IMR-90 (cell line): ENCODE measurements around the gene IFT25. TPM values are rescaled to one million over a fixed set of nuclear protein-coding genes. Genes with fewer than 3 reads are reported as not detected.

ENCODE experiments used
- ATAC-seq: fragments of 200-7000 bp; cut with Tn5 transposase; 2 replicates; pipeline ENCODE4 v1.9.1; 2020; ENCODE audit warnings: low read depth, mild to moderate bottlenecking, moderate library complexity
- BruUV-seq: library from RNA; stranded (reverse); fragments of 400-500 nt; replicated peaks from 2 replicates; lab custom pipeline; 2021; lab: Mats Ljungman, UMichigan
- CTCF ChIA-PET: fragments of 300-600 bp; formaldehyde crosslinking; extraction: SDS; loops from one replicate; lab custom pipeline; 2021; ENCODE audit warnings: antibody characterized with exemption; lab: Yijun Ruan, JAX
- POLR2A ChIA-PET: fragments of 300-600 bp; sonication (Branson Sonifier 250); formaldehyde crosslinking; loops from one replicate; lab custom pipeline; 2022; ENCODE audit warnings: antibody characterized with exemption; ENCODE audit not compliant: unreplicated experiment; lab: Charles Lee
- DNase-seq: peaks from one replicate; pipeline ENCODE4 v3.0.0; 2013
- H2AFZ ChIP-seq: replicated peaks from 2 replicates; pipeline ENCODE3; 2013; ENCODE audit warnings: low read length, mild to moderate bottlenecking; ENCODE audit not compliant: poor library complexity
- H2AK5ac ChIP-seq: 2 replicates; pipeline ENCODE4 v1.6.1; 2013; ENCODE audit warnings: low read depth, low read length, inconsistent platforms
- H2AK9ac ChIP-seq: replicated peaks from 2 replicates; pipeline ENCODE3; 2013; ENCODE audit warnings: mild to moderate bottlenecking, low read depth, low read length, moderate library complexity; ENCODE audit not compliant: poor library complexity
- H2BK120ac ChIP-seq: 2 replicates; pipeline ENCODE4 v1.6.1; 2013; ENCODE audit warnings: low read depth, low read length, inconsistent platforms
- H2BK15ac ChIP-seq: 3 replicates; pipeline ENCODE4 v1.6.1; 2013; ENCODE audit warnings: low read depth, low read length, inconsistent platforms
- H2BK20ac ChIP-seq: 2 replicates; pipeline ENCODE4 v1.6.1; 2013; ENCODE audit warnings: low read depth, mild to moderate bottlenecking, inconsistent platforms, low read length, moderate library complexity
- H2BK5ac ChIP-seq: 2 replicates; pipeline ENCODE4 v1.6.1; 2013; ENCODE audit warnings: mild to moderate bottlenecking, low read depth, low read length, inconsistent platforms; ENCODE audit not compliant: poor library complexity, severe bottlenecking
- H3K14ac ChIP-seq: replicated peaks from 2 replicates; pipeline ENCODE4 v1.6.1; 2013; ENCODE audit warnings: low read depth, low read length, inconsistent platforms
- H3K18ac ChIP-seq: 2 replicates; pipeline ENCODE4 v1.6.1; 2013; ENCODE audit warnings: low read depth, low read length, control low read depth
- H3K23ac ChIP-seq: 2 replicates; pipeline ENCODE4 v1.6.1; 2013; ENCODE audit warnings: low read depth, low read length, inconsistent platforms
- H3K27ac ChIP-seq: 2 replicates; pipeline ENCODE4 v1.5.1; 2013; ENCODE audit warnings: mild to moderate bottlenecking, control low read depth, low read length; ENCODE audit not compliant: insufficient read depth
- H3K27me3 ChIP-seq: 2 replicates; pipeline ENCODE4 v1.6.1; 2013; ENCODE audit warnings: low read length; ENCODE audit not compliant: control insufficient read depth, insufficient read depth
- H3K36me3 ChIP-seq: 2 replicates; pipeline ENCODE4 v1.6.1; 2013; ENCODE audit warnings: low read length, mixed read lengths; ENCODE audit not compliant: control insufficient read depth, insufficient read depth
- H3K4ac ChIP-seq: 2 replicates; pipeline ENCODE4 v1.6.1; 2013; ENCODE audit warnings: low read depth, low read length, inconsistent platforms
- H3K4me1 ChIP-seq: 2 replicates; pipeline ENCODE4 v1.6.1; 2013; ENCODE audit warnings: low read length, mixed read lengths; ENCODE audit not compliant: control insufficient read depth, insufficient read depth
- H3K4me2 ChIP-seq: 2 replicates; pipeline ENCODE4 v1.6.1; 2013; ENCODE audit warnings: low read depth, mild to moderate bottlenecking, control low read depth, low read length, moderate library complexity
- H3K4me3 ChIP-seq: 2 replicates; pipeline ENCODE4 v1.5.1; 2013; ENCODE audit warnings: low read depth, mild to moderate bottlenecking, control low read depth, low read length, moderate library complexity; ENCODE audit not compliant: insufficient read depth
- H3K56ac ChIP-seq: 2 replicates; pipeline ENCODE4 v1.6.1; 2013; ENCODE audit warnings: low read length, inconsistent platforms; ENCODE audit not compliant: insufficient read depth; ENCODE audit errors: extremely low read depth
- H3K79me1 ChIP-seq, 2 experiments: 2 replicates each; pipeline ENCODE4 v1.6.1; 2013; ENCODE audit warnings: low read length in 2 of 2, inconsistent platforms in 1 of 2, low read depth in 1 of 2
- H3K9ac ChIP-seq: 2 replicates; pipeline ENCODE4 v1.6.1; 2013; ENCODE audit warnings: low read depth, low read length, control low read depth
- H3K9me1 ChIP-seq: 2 replicates; pipeline ENCODE4 v1.6.1; 2013; ENCODE audit warnings: low read length, inconsistent platforms; ENCODE audit not compliant: insufficient read depth
- H3K9me3 ChIP-seq: 2 replicates; pipeline ENCODE4 v1.6.1; 2013; ENCODE audit warnings: low read length; ENCODE audit not compliant: control insufficient read depth, insufficient read depth
- H4K20me1 ChIP-seq: 2 replicates; pipeline ENCODE4 v1.6.1; 2013; ENCODE audit warnings: low read length, inconsistent platforms; ENCODE audit not compliant: insufficient read depth
- H4K5ac ChIP-seq: 2 replicates; pipeline ENCODE4 v1.6.1; 2013; ENCODE audit warnings: mild to moderate bottlenecking, low read depth, low read length, control low read depth
- H4K8ac ChIP-seq, 2 experiments: 2 replicates each; pipeline ENCODE4 v1.6.1; 2013; ENCODE audit warnings: low read depth in 2 of 2, low read length in 2 of 2, control low read depth in 1 of 2, inconsistent platforms in 1 of 2
- H4K91ac ChIP-seq: 2 replicates; pipeline ENCODE4 v1.6.1; 2013; ENCODE audit warnings: low read depth, low read length, inconsistent platforms; ENCODE audit not compliant: insufficient read depth
- CEBPB ChIP-seq: IDR thresholded peaks from 2 replicates; pipeline ENCODE4 v1.6.1; 2012; ENCODE audit warnings: low read depth, low read length, improper control_type of control experiment
- CHD1 ChIP-seq: IDR thresholded peaks from 2 replicates; pipeline ENCODE4 v1.6.1; 2012; ENCODE audit warnings: low read depth, low read length, improper control_type of control experiment
- MXI1 ChIP-seq: IDR thresholded peaks from 2 replicates; pipeline ENCODE4 v1.6.1; 2012; ENCODE audit warnings: low read depth, mild to moderate bottlenecking, low read length, moderate library complexity, borderline replicate concordance
- RAD21 ChIP-seq: IDR thresholded peaks from 2 replicates; pipeline ENCODE4 v1.6.1; 2012; ENCODE audit warnings: low read length, improper control_type of control experiment
- RCOR1 ChIP-seq: IDR thresholded peaks from 2 replicates; pipeline ENCODE4 v1.6.1; 2012; ENCODE audit warnings: mild to moderate bottlenecking, low read length, improper control_type of control experiment; ENCODE audit not compliant: insufficient replicate concordance
- WGBS, 2 experiments: methylation state at CpG; one replicate each; pipeline versions ENCODE4 v1.1.5 to v1.1.7; 2013; ENCODE audit warnings: missing lambda C conversion rate in 2 of 2; ENCODE audit not compliant: insufficient read length in 1 of 2; ENCODE audit errors: extremely low coverage in 2 of 2; 5-methylcytosine and 5-hydroxymethylcytosine counted together
- dilution Hi-C: fragments of 300-500 bp; cut with HindIII; formaldehyde crosslinking; loops from one replicate; pipeline ENCODE4 v1.14.3; 2018; ENCODE audit warnings: low sequenced_read_pairs; ENCODE audit not compliant: unreplicated experiment
- in situ Hi-C: fragments of 300-500 bp; cut with MboI; formaldehyde crosslinking; loops from 3 replicates; pipeline ENCODE4 v1.14.3; 2019; ENCODE audit warnings: low sequenced_read_pairs, inconsistent platforms, mixed read lengths
- intact Hi-C: fragments of 100-400 bp; cut with micrococcal nuclease; formaldehyde crosslinking; loops from 2 replicates; pipeline ENCODE4 v1.10.0; 2022
- polyA plus RNA-seq, 3 experiments: library from polyadenylated mRNA; depleted of rRNA; stranded (reverse); fragments of >200 nt; gene quantifications; 2 replicates each; pipeline ENCODE4 v1.2.3, GENCODE V29; 2012; ENCODE audit warnings: low replicate concordance in 1 of 3
- total RNA-seq: library from RNA; depleted of rRNA; stranded (reverse); fragments of >200 nt; gene quantifications from 2 replicates; pipeline ENCODE4 v1.2.3, GENCODE V29; 2012

Gene IFT25
- total and polyA plus RNA-seq, 2 of the 4 experiments (the other 2 are of a cell fraction) = 9.1 to 38.0 TPM

DNA sequence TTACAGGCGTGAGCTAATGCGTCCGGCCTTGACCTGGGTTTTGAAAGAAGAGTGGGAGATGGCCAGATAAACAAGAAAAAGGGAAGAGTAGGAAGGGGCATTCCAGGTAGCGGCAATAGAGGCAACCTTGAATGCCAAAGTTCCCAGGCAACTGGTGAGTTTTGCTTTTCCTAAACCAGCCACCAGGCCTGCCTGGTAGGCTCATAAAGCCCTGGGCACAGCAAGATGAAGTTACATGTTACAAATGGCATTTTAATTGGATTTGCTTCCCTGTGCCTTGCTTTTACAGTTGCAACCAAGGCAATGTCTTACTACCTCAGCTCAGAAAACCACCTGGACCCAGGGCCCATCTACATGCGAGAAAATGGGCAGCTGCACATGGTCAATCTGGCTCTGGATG lies 6.2 kb upstream of the IFT25 start:
- H3K27ac ChIP-seq = no peak overlapping the region
- no peak overlapping the region for H3K4me3 ChIP-seq
- peaks cover 10% of the 10 kb centered on the region; the same call in 1 of the 2 replicates for H3K9me1 ChIP-seq
- H3K14ac ChIP-seq = no peak overlapping the region
- no peak for TF ChIP-seq MXI1
- TF ChIP-seq CHD1 = no peak
- TF ChIP-seq RCOR1 = no peak
- TF ChIP-seq CEBPB = no peak
- no peak for TF ChIP-seq RAD21
- no peaks in the 10 kb centered on the region for H3K27me3 ChIP-seq
- no peak overlapping the region for H4K91ac ChIP-seq
- H4K5ac ChIP-seq = no peak overlapping the region
- no peak overlapping the region for H3K56ac ChIP-seq
- H2AK9ac ChIP-seq = no peak overlapping the region
- no peaks in the 10 kb centered on the region for H3K9me3 ChIP-seq
- POLR2A ChIA-PET = no interaction called here
- ATAC-seq = no peak
- peaks cover 11% of the 10 kb centered on the region for H3K4me1 ChIP-seq
- no CpG with 5 or more reads among the region's 5 CpGs for WGBS, 2 experiments
- intact Hi-C loops (no loop called here), dilution Hi-C loops (no loop called here), in situ Hi-C loops (no loop called here)
- DNase-seq = no peak
- no peak overlapping the region for H2AFZ ChIP-seq
- BruUV-seq = no TSS peak
- H3K4me2 ChIP-seq = no peak overlapping the region
- no peak overlapping the region for H4K8ac ChIP-seq
- peaks cover 35 to 60% of the 10 kb centered on the region in 2 experiments for H3K79me1 ChIP-seq
- H2BK120ac ChIP-seq = no peak overlapping the region
- no peak overlapping the region for H2AK5ac ChIP-seq
- H3K23ac ChIP-seq = no peak overlapping the region
- no peak overlapping the region for H3K18ac ChIP-seq
- CTCF ChIA-PET = no interaction called here
- H2BK5ac ChIP-seq = no peak overlapping the region
- no peak overlapping the region for H2BK15ac ChIP-seq
- H3K4ac ChIP-seq = no peak overlapping the region
- H3K9ac ChIP-seq = no peak overlapping the region
- H2BK20ac ChIP-seq = no peak overlapping the region
- H4K20me1 ChIP-seq = peaks cover 34% of the 10 kb centered on the region
- H3K36me3 ChIP-seq = peaks cover 14% of the 10 kb centered on the region
